Mononuclear cell (primary cell): Measurements from ENCODE around the gene TRIB2. TPM values are rescaled to one million over a fixed set of nuclear protein-coding genes. Genes with fewer than 3 reads are reported as not detected.
A peak's percentile ranks its signal among the peaks of the same experiment; 100 is the strongest.

Experiments used
- H3K27me3 ChIP-seq: 2 replicates; pipeline ENCODE4 v1.6.0; 2011; ENCODE audit warnings: low read length, control low read depth; ENCODE audit not compliant: insufficient read depth
- H3K4me1 ChIP-seq: 2 replicates; pipeline ENCODE4 v1.5.1; 2011; ENCODE audit warnings: mild to moderate bottlenecking, low read length, control low read depth; ENCODE audit not compliant: insufficient read depth
- H3K4me3 ChIP-seq: 2 replicates; pipeline ENCODE4 v1.5.1; 2011; ENCODE audit warnings: mild to moderate bottlenecking, low read length, moderate library complexity
- H3K9me3 ChIP-seq: 2 replicates; pipeline ENCODE4 v1.5.1; 2011; ENCODE audit warnings: low read depth, mild to moderate bottlenecking, control low read depth, low read length
- total RNA-seq: library from RNA; depleted of rRNA; stranded (reverse); fragments of >200 nt; gene quantifications from one replicate; pipeline ENCODE4 v1.2.3, GENCODE V29; 2012

TRIB2 gene
- total RNA-seq, 1 donor: 74.6 TPM

- Histone ChIP-seq H3K4me3 (no peak overlapping the region), H3K9me3 (no peaks in the 10 kb centered on the region), H3K4me1 (peaks cover 39% of the 10 kb centered on the region), H3K27me3 (no peaks in the 10 kb centered on the region)
These were observed 5.4 kb upstream of the TRIB2 start for GRCh38 chr2:12711339-12711738.

GRCh38 chr2:12712881-12713280 lies 3.9 kb upstream of the TRIB2 start:
- Histone ChIP-seq H3K4me1 (peaks cover 42% of the 10 kb centered on the region), H3K27me3 (peaks cover 2% of the 10 kb centered on the region), H3K9me3 (no peaks in the 10 kb centered on the region), H3K4me3 (no peak overlapping the region)

GRCh38 chr2:12714391-12715221 lies 2.1 kb upstream of the TRIB2 start:
- Histone ChIP-seq H3K4me3 (no peak overlapping the region), H3K9me3 (no peaks in the 10 kb centered on the region), H3K27me3 (peaks cover 18% of the 10 kb centered on the region), H3K4me1 (peaks cover 48% of the 10 kb centered on the region)

GRCh38 chr2:12715258-12716031 lies 1.3 kb upstream of the TRIB2 start:
- Histone ChIP-seq H3K9me3 (no peaks in the 10 kb centered on the region), H3K4me3 (no peak overlapping the region), H3K27me3 (peaks cover 20% of the 10 kb centered on the region), H3K4me1 (peaks cover 47% of the 10 kb centered on the region)

GRCh38 chr2:12716032-12716281 lies 779 bp upstream of the TRIB2 start:
- peaks cover 20% of the 10 kb centered on the region for H3K27me3 ChIP-seq
- no peaks in the 10 kb centered on the region for H3K9me3 ChIP-seq
- H3K4me1 ChIP-seq: peaks cover 44% of the 10 kb centered on the region
- H3K4me3 ChIP-seq: peak overlapping the region; percentile 67

- Histone ChIP-seq H3K9me3 (no peaks in the 10 kb centered on the region), H3K4me3 (peak overlapping the region; percentile 81), H3K27me3 (peaks cover 20% of the 10 kb centered on the region), H3K4me1 (peaks cover 56% of the 10 kb centered on the region)
These were observed 667 bp downstream of the TRIB2 start for GRCh38 chr2:12717191-12718014.

GRCh38 chr2:12718015-12718671 lies 1.4 kb downstream of the TRIB2 start:
- Histone ChIP-seq H3K9me3 (no peaks in the 10 kb centered on the region), H3K4me1 (peaks cover 64% of the 10 kb centered on the region), H3K27me3 (peaks cover 20% of the 10 kb centered on the region), H3K4me3 (peak overlapping the region; percentile 81)

- Histone ChIP-seq H3K4me1 (peaks cover 69% of the 10 kb centered on the region), H3K27me3 (peaks cover 20% of the 10 kb centered on the region)
These were observed 2.1 kb downstream of the TRIB2 start for GRCh38 chr2:12718711-12719399.

GRCh38 chr2:12719400-12720277 lies 2.9 kb downstream of the TRIB2 start:
- Histone ChIP-seq H3K9me3 (no peaks in the 10 kb centered on the region), H3K27me3 (peaks cover 20% of the 10 kb centered on the region), H3K4me1 (peaks cover 69% of the 10 kb centered on the region), H3K4me3 (peak overlapping the region; percentile 81)

More at GRCh38 chr2:12718711-12719399, 2.1 kb downstream of the TRIB2 start:
- Histone ChIP-seq H3K9me3 (no peaks in the 10 kb centered on the region), H3K4me3 (peak overlapping the region; percentile 81)

GRCh38 chr2:12720278-12720620 lies 3.5 kb downstream of the TRIB2 start:
- H3K4me3 ChIP-seq: peak overlapping the region; percentile 81
- H3K4me1 ChIP-seq: peaks cover 70% of the 10 kb centered on the region
- no peaks in the 10 kb centered on the region for H3K9me3 ChIP-seq
- peaks cover 20% of the 10 kb centered on the region for H3K27me3 ChIP-seq

GRCh38 chr2:12720754-12721378 lies 4.1 kb downstream of the TRIB2 start:
- peaks cover 70% of the 10 kb centered on the region for H3K4me1 ChIP-seq
- no peak overlapping the region for H3K4me3 ChIP-seq
- H3K27me3 ChIP-seq: peaks cover 20% of the 10 kb centered on the region
- no peaks in the 10 kb centered on the region for H3K9me3 ChIP-seq

- Histone ChIP-seq H3K27me3 (peaks cover 20% of the 10 kb centered on the region), H3K4me3 (no peak overlapping the region), H3K4me1 (peaks cover 74% of the 10 kb centered on the region), H3K9me3 (no peaks in the 10 kb centered on the region)
These were observed 5.1 kb downstream of the TRIB2 start for GRCh38 chr2:12721566-12722446.
